GM13977 (cell line): ENCODE measurements around the gene CCDC27.
"Not testable (repeated sequence)": the region's sequence is repeated elsewhere in the genome, so short reads cannot be mapped to it uniquely, and the experiment has no call there.

Experiments used
- DNase-seq: peaks from one replicate; pipeline ENCODE4 v3.0.0; 2012; ENCODE audit warnings: low spot score
- CTCF ChIP-seq: IDR thresholded peaks from 2 replicates; pipeline ENCODE4 v1.5.1; 2012; ENCODE audit warnings: mild to moderate bottlenecking, control low read depth; ENCODE audit not compliant: insufficient read depth; ENCODE audit errors: extremely low read depth, missing control alignments
- in situ Hi-C: fragments of 300-500 bp; cut with MboI; formaldehyde crosslinking; loops from one replicate; pipeline ENCODE4 v1.12.0; 2022; ENCODE audit warnings: low sequenced_read_pairs, low pct_unique_long_range_greater_than_20kb, mixed read lengths, inconsistent platforms; ENCODE audit not compliant: unreplicated experiment

The CCDC27 gene

DNA sequence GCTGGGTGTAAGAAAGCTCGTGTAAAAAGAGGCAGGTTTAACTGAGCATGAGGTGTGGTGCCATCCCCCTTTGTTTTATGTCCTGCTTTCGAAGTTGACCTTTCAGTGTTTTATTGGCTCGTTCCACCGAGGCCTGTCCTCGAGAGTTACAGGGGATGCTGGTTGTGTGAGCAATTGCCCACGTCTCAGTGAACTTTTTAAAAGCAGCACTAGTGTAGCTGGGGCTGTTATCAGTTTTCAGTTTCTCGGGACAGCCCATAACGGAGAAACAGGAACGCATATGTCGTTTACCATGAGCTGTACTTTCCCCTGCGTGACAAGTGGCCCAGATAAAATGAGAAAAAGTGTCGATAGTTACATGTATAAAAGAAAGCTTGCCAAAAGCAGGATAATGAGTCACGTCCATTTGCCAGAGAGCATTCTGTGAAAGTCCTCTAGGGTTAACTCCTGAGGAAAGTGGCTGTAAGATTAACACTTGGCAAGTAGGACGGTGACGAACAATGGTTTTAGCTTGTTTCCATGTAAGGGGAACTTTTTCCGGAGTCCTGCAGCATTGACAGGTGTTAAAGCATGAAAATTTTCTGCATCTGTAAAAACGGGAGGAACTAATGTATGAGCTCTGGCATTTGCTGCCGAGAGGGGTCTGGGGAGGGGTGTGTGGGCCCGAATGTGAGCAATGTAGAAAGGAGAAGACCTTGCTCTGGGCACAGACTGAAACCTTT lies 51.8 kb downstream of the CCDC27 start:
- in situ Hi-C loops: no loop called here
- DNase-seq: no peak
- TF ChIP-seq CTCF: no peak

DNA sequence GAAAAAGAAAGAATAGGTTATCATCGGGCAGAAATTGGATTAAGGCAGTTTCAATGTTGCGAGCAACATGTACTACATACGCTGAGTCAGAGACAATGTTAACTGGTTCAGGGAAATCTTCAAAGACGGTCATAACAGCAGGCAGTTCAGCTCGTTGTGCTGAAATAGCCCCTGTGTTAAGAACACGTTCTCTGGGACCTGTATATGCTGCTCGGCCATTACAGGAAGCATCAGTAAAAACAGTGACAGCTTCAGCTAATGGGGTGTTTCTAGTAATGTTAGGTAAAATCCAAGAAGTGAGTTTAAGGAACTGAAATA lies 52.3 kb downstream of the CCDC27 start:
- in situ Hi-C loops, DNase-seq: not testable (repeated sequence)

- in situ Hi-C loops: no loop called here
- no peak for TF ChIP-seq CTCF
Measured at GRCh38 chr1:3805038-3805437, 52.8 kb downstream of the CCDC27 start.

GRCh38 chr1:3807769-3808168 lies 55.5 kb downstream of the CCDC27 start:
- TF ChIP-seq CTCF: no peak
- in situ Hi-C loops: no loop called here

More at GRCh38 chr1:3805038-3805437, 52.8 kb downstream of the CCDC27 start:
- DNase-seq: no peak

DNA sequence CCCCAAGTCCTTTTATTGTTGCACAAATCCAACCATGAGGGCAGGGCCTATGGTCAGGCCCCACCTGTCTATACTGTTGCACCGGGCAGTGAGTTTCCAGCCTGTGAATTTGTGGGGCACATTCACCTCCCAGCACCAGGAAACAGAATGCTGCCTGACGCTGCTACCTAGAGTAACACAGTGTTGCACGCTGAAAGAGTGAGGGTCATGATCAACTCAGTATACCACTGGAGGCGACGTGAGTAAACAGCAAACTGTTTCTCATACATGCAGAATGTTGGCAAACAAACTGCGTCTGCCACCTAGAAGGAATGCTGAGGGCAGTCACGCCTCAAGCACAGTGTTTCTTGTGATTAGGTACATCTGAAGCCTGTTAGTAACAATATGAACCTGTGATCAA lies 57.4 kb downstream of the CCDC27 start:
- in situ Hi-C loops: no loop called here
- no peak for TF ChIP-seq CTCF
- DNase-seq: no peak

More at GRCh38 chr1:3807769-3808168, 55.5 kb downstream of the CCDC27 start:
- no peak for DNase-seq

DNA sequence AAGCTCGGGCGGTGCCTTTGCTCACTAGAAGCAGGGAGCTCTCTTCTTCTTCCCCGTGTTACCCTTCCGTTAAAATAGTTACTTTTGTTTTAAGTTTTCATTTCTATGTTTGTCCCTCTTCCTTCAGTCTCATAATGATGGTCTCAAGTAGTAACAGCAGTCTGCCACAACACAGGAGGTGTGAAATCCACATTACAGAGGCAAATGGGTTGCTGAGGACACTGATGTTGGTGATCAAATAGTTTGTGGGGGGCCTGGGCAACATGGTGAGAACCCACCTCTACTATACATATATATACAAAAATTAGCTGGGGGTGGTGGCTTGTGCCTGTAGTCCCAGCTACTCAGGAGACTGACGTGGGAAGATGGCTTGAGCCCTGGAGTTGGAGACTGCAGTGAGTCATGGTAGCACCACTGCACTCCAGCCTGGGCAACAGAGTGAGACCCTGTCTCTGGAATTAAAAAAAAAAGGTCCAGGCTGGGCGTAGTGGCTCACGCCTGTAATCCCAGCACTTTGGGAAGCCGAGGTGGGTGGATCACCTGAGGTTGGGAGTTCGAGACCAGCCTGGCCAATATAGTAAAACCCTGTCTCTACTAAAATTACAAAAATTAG lies 58.0 kb downstream of the CCDC27 start:
- in situ Hi-C loops: not testable (repeated sequence)

GRCh38 chr1:3811595-3811911 lies 59.3 kb downstream of the CCDC27 start:
- in situ Hi-C loops: no loop called here
- no peak for TF ChIP-seq CTCF
- no peak for DNase-seq

More for the DNA sequence above, 58.0 kb downstream of the CCDC27 start:
- DNase-seq: not testable (repeated sequence)
